NCI-H128 (cell line): ENCODE data around the gene COL8A1.

Experiments
- DNase-seq: peaks from one replicate; lab custom pipeline; 2025; ENCODE audit not compliant: unreplicated experiment; lab: John Stamatoyannopoulos, UW

The COL8A1 gene

DNA sequence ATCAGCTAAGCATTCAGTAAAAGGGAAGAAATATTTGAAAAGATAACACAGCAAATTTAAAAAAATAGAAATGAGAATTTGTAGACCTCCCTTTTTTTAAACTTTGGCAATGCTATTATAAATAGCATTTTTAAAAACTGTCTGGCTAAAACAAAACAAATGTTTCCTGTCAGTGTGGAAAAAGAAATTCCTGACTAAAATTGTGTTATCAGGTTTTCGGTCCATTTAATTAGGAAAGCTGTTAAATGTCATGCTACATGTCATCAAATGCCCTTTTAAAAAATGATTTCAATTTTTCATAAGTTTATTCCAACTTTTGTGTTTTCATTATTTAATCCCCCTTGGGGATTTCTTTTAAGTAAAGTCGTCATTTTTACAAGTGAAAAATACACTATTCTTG is 29.6 kb downstream of the COL8A1 start:
- DNase-seq, result no peak

DNA sequence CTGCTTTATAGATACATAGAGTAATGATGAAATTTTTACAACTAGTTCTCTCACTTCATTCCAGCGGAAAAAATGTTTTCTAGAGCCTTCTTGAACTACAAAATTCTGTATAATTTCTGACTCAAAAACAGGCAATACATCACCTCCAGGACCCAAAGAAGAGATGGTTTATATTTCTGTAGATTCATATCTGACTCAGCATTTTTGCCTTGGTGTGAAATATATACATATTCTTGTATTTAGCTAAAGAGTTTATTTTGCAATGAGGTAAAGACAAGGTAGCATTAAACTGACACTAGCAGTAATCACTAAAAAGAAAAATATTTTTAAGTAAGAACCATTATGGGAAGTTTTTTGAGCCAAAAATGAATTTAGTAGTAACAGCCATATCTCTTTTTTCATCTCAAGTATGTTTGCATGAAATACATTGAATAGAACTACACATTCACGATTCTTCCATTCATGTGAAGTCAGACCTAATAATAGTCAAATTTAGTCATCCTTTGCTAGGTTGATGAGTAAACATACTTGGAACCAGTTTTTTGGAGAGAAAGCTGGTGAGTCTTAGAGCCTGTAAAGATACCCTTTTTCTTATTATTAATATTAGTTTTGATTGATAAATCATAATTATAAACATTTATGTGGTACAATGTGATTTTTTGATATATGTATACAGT is 31.6 kb downstream of the COL8A1 start:
- no peak for DNase-seq

DNA sequence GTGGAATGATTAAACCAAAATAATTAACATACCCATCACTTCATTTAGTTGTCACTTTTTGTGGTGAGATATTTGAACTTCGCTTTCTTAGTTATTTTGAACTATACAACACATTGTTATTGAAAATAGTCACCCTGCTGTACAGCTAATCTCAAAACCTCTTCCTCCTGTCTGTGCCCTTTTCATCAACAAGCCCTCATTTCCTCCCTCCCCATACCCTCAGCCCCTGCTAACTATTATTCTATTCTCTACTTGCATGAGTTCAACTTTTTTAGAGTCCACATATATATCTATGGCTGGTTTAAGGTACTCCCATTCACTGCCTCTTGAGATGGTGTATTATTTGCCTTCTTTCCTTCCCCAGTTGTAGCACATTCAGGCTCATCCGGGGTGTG is 32.2 kb downstream of the COL8A1 start:
- DNase-seq, result no peak

DNA sequence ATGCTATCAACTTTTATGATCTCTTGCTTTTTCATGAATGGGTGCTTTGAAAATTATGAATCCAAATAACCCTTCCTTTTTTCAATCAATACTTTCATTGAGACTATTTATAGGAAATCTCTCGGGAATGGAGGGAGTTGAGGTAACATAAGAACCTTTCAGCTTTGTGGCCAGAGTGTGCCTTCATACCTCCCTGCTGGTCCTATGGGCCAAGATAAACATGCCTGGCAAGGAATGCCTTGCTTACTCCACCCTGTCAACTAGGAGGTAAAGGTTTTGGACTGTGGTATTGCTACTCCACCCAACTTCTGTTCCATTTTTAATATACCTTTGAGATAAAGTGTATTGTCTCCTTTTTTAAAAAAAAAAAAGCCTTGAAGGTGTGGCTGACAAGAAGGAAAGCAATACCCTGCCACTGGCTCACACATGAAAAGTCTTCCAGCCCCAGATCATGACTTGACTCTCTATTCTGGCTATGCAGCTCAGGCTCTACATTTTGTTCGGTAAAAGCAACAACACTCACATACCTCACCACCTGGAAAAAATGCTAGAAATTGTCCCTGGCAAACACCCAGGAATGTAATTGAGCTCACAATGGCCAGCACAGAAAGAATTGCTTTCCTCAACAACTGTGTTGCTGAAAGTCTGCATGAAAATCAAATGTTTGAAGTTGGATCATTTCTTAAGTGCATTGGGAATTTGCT is 35.8 kb downstream of the COL8A1 start:
- no peak for DNase-seq

DNA sequence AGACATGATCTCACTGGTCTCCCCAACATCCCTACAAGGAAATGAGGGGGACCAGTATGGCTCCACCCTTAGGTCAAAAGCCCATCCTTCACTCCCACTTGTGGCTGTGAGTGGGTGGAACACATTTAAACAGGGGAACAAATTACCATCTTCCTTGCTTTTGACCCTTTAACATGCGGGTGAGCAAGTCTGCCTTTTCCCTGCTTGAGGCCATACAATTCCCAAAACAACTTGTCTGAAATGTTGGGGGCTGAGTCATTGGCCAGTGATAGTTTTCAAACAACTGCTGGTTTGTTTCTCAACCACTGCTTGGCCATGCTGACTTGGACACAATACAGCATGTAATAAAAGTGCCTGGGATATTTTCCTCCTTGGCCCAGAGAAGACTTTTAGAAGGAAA is 39.6 kb downstream of the COL8A1 start:
- DNase-seq, result no peak

DNA sequence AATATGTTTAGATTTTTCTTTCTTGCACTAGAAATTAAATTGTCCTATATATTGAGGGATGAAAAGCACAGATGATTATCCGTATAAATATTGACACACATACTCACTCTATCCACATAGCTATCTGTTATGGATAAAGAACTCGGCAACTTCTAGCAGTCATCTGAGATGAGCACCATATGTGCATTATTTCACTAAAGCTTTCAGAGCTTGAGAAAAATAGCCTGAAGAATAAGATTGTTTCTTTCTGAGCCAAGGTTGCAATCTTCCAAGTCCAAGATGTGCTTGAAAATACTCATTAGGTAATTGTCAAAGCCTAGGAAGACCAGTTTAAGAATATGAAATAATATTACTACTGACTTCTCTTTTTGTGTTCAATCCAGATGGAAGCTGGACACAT is 40.5 kb downstream of the COL8A1 start:
- no peak for DNase-seq

DNA sequence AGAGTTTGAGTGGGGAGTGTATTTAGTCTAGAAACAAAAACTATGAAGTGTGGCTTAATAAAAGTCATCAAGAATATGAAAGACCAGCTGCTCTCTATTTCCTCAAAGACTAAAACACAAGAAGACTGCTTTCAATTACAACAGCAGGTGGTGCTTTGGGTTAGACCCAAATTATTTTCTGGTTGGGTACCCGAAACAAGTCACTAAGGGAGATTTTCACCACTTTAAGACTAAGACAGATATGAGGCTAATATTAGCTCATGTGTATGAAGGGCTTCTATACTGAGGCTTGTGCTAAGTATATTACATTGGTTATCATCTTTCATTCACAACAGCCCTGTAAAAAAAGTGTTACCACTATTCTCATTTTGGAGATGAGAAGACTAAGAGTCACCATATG is 43.1 kb downstream of the COL8A1 start:
- DNase-seq, result no peak

DNA sequence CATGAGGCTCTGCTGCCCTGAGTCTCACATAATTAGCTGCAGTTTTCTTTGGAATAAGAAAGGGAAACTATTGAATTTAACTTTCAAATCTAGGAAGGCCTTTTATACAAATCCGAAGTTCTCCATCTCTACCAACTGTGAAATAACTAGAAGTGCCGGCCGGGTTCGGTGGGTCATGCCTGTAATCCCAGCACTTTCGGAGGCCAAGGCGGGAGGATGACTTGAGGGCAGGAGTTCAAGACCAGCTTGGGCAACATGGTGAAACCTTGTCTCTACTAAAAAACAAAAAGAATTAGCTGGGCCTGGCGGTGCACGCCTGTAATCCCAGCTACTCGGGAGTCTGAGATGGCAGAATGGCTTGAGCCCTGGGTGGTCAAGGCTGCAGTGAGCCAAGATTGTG is 43.6 kb downstream of the COL8A1 start:
- no peak for DNase-seq

DNA sequence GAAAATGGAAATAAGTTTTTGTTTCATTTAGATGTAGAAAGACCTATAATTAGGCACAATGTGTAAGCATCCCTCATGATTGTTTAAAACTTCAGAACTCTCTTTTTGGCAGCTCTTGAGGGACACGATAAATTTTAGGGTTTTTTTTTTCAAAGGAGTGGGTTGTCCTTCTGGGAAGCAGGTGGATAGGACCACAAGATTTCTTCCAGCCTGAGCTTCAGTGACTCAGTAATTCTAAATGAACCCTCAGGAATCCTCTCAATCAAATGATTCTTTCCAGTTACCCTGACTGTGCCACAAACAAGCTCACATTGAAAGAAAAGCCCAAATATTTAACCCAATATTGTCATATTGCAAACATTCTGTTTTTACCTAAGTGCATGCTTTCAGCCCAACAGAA is 45.1 kb downstream of the COL8A1 start:
- DNase-seq, result no peak

DNA sequence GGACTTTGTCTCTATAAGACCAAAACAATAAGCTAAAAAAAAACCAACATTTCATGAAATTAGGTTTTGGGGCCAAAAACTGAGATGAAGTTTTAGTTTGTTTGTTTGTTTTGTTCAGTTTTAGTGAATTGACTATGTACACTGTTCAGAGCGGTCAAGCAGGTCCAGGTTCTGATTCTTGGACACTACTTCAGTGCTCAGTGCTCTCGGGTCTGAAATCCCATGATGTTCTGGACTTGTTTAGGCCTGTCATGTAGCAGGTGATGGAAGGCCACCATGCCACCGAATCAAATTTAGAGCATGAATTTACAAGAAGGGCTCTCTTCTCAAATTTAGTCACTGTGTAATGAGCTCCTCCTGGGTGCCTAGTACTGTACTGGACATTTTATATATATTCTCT is 45.5 kb downstream of the COL8A1 start:
- no peak for DNase-seq

DNA sequence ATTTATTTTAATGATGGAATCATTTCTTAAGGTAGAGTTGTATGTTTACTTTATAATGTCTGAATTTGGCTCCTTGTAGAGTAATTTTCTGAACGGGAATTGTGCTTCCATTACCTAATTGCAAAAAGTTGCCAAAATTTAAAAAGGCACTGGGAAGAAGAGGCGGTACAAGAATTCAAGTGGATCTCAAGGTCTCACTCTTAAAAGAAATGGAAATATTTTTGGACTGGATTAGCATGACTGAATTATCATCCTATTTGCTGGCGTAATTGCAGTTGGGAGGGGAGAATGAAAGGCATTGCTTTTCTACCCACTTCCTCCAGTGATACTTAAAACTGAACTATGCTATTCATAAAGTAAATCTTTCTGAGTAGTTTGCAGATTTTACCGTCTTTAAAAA is 46.2 kb downstream of the COL8A1 start:
- DNase-seq, result no peak

DNA sequence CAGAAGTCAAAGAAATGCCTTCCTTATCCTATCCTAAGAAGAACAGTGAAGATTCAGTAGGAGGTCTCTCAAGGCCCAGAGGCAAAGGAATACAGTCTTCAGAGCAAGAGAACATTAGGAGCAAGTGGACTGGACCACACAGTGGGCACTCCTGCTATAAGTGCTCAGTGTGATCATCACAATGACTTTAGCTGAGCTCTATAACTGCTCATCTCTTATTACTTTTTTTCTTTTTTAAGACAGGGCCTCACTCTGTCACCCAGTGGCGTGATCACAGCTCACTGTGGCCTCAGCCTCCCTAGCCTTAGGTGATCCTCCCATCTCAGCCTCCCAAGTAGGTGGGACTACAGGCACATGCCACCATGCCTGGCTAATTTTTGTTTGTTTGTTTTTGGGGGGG is 48.1 kb downstream of the COL8A1 start:
- DNase-seq, result no peak

DNA sequence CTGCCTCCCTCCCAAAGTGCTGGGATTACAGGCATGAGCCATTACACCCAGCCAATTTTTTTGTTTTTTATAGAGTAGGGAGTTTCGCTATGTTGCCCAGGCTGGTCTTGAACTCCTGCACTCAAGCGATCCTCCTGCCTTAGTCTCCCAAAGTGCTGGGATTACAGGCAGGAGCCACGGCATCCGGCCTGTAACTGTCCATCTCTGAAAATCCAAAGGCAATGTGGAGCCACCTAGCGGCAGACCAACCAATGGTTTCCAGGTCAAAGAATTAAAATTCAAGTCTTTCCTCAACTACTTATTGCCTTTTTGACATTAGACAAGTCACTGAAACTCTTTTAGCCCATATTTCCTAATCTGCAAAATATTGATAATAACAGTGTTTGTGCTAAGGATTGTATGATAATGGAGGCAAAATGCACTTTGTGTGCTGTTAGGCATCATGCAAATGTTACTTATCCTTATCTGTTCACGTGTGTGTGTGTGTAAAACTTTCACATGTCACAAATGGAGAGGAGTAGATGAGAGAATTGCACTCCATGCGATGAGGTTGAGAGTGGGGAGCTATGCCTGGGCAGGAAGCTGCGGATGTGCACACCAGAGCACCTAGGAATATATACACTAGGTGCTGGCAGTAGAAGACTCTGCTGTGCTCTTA is 48.7 kb downstream of the COL8A1 start:
- no peak for DNase-seq

DNA sequence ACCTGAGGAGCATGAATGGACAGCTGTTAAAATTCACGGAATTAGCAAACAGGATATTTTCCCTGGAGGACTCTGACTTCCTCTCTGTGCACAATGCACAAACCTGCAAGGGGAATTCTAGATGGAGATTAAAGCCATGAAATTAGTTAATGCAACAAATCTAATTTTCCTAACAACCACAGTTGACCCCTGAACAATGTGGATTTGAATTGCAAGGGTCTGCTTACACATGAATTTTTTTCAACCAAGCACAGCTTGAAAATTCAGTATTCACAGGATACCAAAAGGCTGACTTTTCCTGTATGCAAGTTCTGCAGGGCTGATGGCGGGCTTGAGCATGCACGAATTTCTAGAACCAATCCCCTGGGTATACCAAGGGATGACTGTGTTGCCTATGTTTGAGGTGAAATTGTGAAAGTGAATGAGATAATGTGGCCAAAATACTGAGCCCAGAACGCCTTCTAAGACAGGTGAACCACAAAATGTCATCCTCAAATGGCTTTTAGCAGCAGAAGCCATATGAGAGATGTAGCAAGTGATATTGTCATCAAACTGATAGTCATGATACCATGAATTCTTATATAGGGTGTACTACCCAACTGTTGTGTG is 52.5 kb downstream of the COL8A1 start:
- no peak for DNase-seq

DNA sequence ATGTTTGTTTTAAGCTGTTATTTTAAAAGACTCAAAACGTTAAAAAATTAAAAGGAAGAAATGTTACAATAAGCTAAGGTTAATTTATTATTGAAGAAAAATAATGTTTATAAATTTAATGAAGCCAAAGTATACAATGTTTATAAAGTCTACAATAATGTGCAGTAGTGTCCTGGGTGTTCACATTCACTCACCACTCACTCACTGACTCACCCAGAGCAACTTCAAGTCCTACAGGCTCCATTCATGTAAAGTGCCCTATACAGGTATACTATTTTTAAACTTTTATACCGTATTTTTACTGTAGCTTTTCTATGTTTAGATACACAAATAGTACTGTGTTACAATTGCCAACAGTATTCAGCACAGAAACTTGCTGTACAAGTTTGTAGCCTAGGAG is 55.2 kb downstream of the COL8A1 start:
- no peak for DNase-seq

DNA sequence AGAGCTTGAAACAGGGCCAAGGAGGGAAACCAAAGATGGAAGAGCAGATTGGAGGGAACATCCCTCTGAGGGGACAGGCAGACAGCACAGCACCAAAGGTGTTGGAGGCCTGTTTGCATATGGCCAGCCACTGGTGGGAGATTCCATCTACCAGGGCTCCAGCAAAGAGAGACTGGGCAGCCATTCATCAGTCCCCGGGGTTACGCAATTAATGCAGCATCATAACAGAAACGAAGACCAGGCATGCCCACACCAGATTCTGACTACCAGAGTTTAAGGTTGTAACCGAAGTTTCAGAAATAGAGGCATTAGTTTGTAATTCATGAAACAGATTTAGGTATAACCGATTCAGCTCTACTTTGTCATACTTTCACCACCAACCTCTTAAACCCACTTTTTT is 58.1 kb downstream of the COL8A1 start:
- DNase-seq, result no peak

DNA sequence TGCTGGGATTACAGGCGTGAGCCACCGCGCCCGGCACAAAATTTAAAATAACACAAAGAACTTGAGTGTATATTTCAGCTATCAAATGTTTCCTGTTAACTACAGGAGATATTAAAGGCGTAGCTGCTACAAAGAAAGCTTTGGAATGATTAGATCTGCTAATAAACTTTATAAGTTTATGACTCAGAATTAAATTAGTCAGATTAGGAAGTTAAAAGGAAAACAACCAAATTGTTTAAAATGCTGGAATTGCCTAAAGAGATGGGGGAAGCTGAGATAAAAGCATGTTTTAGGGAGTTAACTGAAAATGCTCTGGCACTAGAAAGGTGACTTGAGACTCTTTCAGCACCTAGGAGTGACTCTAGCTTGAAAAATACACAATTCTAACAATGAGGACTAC is 58.9 kb downstream of the COL8A1 start:
- DNase-seq, result no peak

DNA sequence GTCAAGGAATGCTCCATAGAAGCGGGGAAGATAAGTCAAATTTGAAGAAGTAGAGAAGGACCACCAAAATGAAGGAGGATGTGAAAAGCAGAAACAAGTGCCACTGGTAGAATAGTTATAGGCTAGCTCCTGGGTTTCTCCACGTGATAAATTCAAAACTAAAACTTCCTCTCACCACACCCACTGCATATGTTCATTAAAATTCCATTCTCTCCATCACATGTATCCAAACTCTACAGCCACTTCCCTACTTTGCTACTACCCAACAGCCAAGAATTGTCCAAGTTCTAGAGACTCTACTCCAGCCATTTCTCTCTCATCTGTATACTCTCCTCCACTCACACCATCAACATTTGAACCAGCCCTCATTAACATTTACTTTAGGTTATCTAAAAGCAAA is 60.5 kb downstream of the COL8A1 start:
- DNase-seq, result no peak

DNA sequence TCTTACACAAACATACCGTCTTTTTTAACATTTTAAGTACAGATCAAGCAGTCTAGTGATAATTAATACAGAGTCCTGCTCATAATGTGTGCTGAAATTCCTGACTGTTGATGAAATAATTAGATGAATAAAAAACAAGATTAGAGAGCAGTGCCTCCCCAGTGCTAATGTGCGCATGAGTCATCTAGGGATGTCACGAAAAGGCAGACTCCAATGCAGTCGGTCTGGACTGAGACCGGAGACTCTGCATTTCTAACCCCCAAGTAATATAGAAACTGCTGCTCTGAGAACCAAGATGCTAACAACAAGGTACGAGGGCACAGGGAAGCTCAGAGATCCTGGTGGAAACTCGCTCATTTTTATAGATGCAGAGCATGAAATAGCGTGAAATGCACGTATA is 61.4 kb downstream of the COL8A1 start:
- DNase-seq, result no peak

DNA sequence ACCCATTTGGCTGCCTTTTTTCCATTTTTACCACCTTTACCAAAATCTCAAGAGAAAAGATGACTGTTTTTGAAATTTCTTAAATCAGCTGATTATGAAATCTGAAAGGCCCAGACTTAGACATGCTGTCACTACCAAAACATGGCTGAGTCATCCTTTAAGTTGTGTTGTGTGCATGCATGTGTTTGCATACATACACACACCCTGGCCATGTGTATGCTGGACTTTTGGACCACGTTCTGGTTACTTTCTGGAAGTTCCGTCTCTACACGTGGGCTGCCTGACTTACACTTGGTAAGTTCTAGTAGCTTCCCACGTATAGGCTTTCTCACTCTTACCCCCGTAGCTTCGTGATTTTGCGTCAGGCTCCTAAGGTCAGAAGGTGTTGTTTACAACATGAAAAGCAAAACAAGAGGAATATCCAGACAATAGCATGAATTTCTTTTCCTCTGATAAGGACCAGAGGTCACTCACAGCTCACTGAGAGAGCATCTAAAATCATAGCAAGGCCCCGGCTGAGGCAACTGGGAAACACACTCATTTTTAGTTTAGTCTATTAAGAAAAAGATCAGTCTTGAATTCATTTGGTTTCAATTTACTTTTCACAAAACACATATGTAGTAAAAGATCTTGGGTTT is 62.4 kb downstream of the COL8A1 start:
- DNase-seq, result no peak
